Glutamatergic neuron (in vitro differentiated cells): Measurements from ENCODE around the gene TSC22D1. TPM values are rescaled to one million over a fixed set of nuclear protein-coding genes. Genes with fewer than 3 reads are reported as not detected.

Source experiments
- DNase-seq: peaks from one replicate; pipeline ENCODE4 v3.0.0; 2022
- H3K27ac Mint-ChIP-seq: one replicate; pipeline ENCODE4 v1.8.0; 2020; ENCODE audit warnings: mild to moderate bottlenecking, mixed read lengths, inconsistent platforms; ENCODE audit not compliant: unreplicated experiment
- H3K27me3 Mint-ChIP-seq: one replicate; pipeline ENCODE4 v1.8.0; 2020; ENCODE audit warnings: mild to moderate bottlenecking, moderate library complexity, mixed read lengths, inconsistent platforms; ENCODE audit not compliant: unreplicated experiment
- H3K36me3 Mint-ChIP-seq: one replicate; pipeline ENCODE4 v1.8.0; 2020; ENCODE audit warnings: mild to moderate bottlenecking, mixed read lengths, inconsistent platforms; ENCODE audit not compliant: unreplicated experiment
- H3K4me1 Mint-ChIP-seq: one replicate; pipeline ENCODE4 v1.8.0; 2020; ENCODE audit warnings: mild to moderate bottlenecking, low read depth, mixed read lengths, inconsistent platforms; ENCODE audit not compliant: unreplicated experiment
- H3K4me3 Mint-ChIP-seq: one replicate; pipeline ENCODE4 v1.8.0; 2020; ENCODE audit warnings: mild to moderate bottlenecking, mixed read lengths, inconsistent platforms; ENCODE audit not compliant: unreplicated experiment
- H3K9me3 Mint-ChIP-seq: one replicate; pipeline ENCODE4 v1.8.0; 2020; ENCODE audit warnings: mild to moderate bottlenecking, moderate library complexity, mixed read lengths, inconsistent platforms; ENCODE audit not compliant: unreplicated experiment
- CTCF ChIP-seq: fragments of 200-600 bp; sonication (generic); IDR thresholded peaks from one replicate; pipeline ENCODE4 v1.5.0; 2021; ENCODE audit not compliant: partially characterized antibody, unreplicated experiment
- total RNA-seq: library from RNA; stranded (reverse); fragmentation: NEBNext Ultra II Directional; extraction: Animal tissue kit (Norgen Biotek cat#: 25700); gene quantifications from one replicate; pipeline ENCODE4 v1.2.1, GENCODE V29; 2021; ENCODE audit not compliant: unreplicated experiment

TSC22D1 gene
- total RNA-seq, 1 donor from 2014 or later: 111 TPM

DNA sequence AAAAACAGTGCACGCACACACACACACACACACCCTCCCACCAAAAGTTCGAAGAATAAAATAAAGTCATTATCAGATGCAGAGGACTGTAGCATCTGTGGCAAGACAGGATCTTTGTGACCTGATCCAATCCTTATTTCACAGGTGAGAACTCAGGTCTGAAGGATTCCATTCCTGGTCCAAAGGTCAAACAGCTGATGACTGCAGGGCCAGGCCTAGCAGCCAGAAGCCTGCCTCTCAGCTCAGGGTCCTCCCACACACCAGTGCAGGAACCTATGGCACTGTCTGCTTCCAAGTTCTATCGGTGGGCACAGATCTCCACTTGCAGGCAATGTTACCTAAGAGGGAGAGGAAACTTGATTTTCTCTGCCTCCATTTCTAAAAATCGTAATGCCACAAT, 145.0 kb downstream of the TSC22D1 start:
- no peak for TF ChIP-seq CTCF
- peaks cover 9% of the 10 kb centered on the region for H3K9me3 Mint-ChIP-seq
- no peak overlapping the region for H3K4me3 Mint-ChIP-seq
- peaks cover 5% of the 10 kb centered on the region for H3K27me3 Mint-ChIP-seq
- H3K27ac Mint-ChIP-seq: no peak overlapping the region
- no peak for DNase-seq
- peaks cover 40% of the 10 kb centered on the region for H3K4me1 Mint-ChIP-seq
- peaks cover 5% of the 10 kb centered on the region for H3K36me3 Mint-ChIP-seq

DNA sequence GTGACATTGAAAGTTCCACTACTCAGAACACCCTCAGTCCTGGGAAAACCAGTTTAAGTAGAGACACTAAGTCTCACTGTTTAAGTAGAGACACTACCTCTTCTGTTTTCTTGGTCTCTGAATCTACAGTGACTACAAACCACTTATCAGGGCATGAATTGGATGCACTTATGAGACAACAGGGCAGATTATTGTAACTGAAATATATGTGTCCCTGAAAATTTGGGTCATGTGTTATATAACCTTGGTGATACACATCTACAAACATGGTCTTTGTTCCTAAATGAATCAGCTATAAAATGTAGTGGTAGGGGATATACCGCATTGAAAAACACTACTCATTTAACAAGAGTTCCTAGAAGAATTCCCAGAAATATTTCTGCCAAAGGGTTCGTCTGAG, 146.8 kb downstream of the TSC22D1 start:
- peaks cover 48% of the 10 kb centered on the region for H3K4me1 Mint-ChIP-seq
- H3K4me3 Mint-ChIP-seq: no peak overlapping the region
- H3K36me3 Mint-ChIP-seq: peaks cover 5% of the 10 kb centered on the region
- peaks cover 8% of the 10 kb centered on the region for H3K9me3 Mint-ChIP-seq
- DNase-seq: no peak
- H3K27ac Mint-ChIP-seq: no peak overlapping the region
- peaks cover 5% of the 10 kb centered on the region for H3K27me3 Mint-ChIP-seq
- no peak for TF ChIP-seq CTCF

DNA sequence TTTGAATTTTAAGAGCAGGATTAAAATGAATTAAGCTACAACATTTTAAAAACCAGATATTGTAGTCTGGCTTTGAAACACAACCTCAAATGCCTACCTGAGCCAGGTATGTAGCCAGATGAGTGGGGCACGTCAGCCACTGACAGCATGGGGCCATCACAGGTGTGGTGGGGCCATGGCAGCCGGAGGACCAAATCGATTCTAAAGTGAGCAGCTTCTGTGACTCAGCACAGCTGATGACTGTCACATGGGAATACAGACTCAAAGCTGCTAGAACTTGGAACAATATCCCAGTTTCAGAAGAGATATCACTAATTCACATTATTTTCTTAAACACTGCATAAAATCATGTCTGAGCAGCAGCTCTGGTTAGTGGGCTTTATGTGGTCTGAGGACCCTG, 149.7 kb downstream of the TSC22D1 start:
- no peak overlapping the region for H3K4me3 Mint-ChIP-seq
- peaks cover 8% of the 10 kb centered on the region for H3K9me3 Mint-ChIP-seq
- no peak for TF ChIP-seq CTCF
- H3K4me1 Mint-ChIP-seq: peaks cover 40% of the 10 kb centered on the region
- H3K36me3 Mint-ChIP-seq: peaks cover 5% of the 10 kb centered on the region
- DNase-seq: no peak
- H3K27me3 Mint-ChIP-seq: peaks cover 5% of the 10 kb centered on the region
- peak overlapping the region; percentile 76 for H3K27ac Mint-ChIP-seq

DNA sequence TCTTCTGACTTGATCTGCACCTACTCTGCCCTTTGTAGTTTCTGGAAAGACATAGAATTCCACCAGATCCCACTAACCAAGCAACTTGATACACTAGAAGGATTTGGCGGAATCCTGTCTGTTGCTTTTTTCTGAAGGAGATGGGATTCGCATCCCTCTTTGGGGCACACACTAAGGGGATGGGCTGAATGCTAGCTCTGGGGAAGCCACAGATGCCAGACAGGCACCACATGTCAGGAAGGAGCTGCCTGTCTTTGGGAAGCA, 150.4 kb downstream of the TSC22D1 start:
- peaks cover 8% of the 10 kb centered on the region for H3K9me3 Mint-ChIP-seq
- peak overlapping the region; percentile 76 for H3K27ac Mint-ChIP-seq
- H3K4me1 Mint-ChIP-seq: peaks cover 37% of the 10 kb centered on the region

More for the DNA sequence above, 150.4 kb downstream of the TSC22D1 start:
- Mint-ChIP-seq H3K36me3 (peaks cover 5% of the 10 kb centered on the region), H3K4me3 (peak overlapping the region; percentile 3), H3K27me3 (peaks cover 5% of the 10 kb centered on the region)
- no peak for DNase-seq
- no peak for TF ChIP-seq CTCF
